SK-MEL-5 (cell line): ENCODE data around the gene SELENOH. TPM values are rescaled to one million over a fixed set of nuclear protein-coding genes. Genes with fewer than 3 reads are reported as not detected.

Source experiments
- small RNA-seq, 2 experiments: library from RNA; depleted of rRNA; stranded (forward); fragments of <200 nt; gene quantifications; one replicate each; pipeline ENCODE3, GENCODE V24; 2014
- total RNA-seq: library from RNA; depleted of rRNA; stranded (reverse); fragments of >200 nt; shearing (Covaris generic); gene quantifications from 2 replicates; pipeline ENCODE4 v1.2.3, GENCODE V29; 2014; rRNA removed

SELENOH gene
- total RNA-seq, 1 experiment from 2014 or later, result 171 TPM

Small RNA genes lying within 50 kb of the gene (small RNA-seq; reads per million reads assigned to genes)
- gene AP001931.1 (0 reads per million in 2 experiments), gene TMX2-CTNND1 (0 reads per million in 2 experiments)

Other genes starting within 250 kb of the SELENOH start
- 10.1 and 11.2 TPM in 2 replicates for gene SLC43A1, start 225.8 kb upstream of the SELENOH start, total RNA-seq
- gene TIMM10, start 210.7 kb upstream of the SELENOH start, total RNA-seq, result 48.5 and 51.6 TPM in 2 replicates
- not detected in 2 replicates for gene SMTNL1, start 203.9 kb upstream of the SELENOH start, total RNA-seq
- gene UBE2L6, start 173.8 kb upstream of the SELENOH start, total RNA-seq, result 17.0 and 22.4 TPM in 2 replicates
- not detected in 2 replicates for gene SERPING1, start 143.8 kb upstream of the SELENOH start, total RNA-seq
- gene YPEL4, start 91.6 kb upstream of the SELENOH start, total RNA-seq, result 4.5 and 5.3 TPM in 2 replicates
- gene CLP1, start 83.7 kb upstream of the SELENOH start, total RNA-seq, result 17.8 and 19.2 TPM in 2 replicates
- gene ZDHHC5, start 73.4 kb upstream of the SELENOH start, total RNA-seq, result 28.7 and 30.4 TPM in 2 replicates
- 14.1 and 20.3 TPM in 2 replicates for gene MED19, start 29.3 kb upstream of the SELENOH start, total RNA-seq
- 238 and 245 TPM in 2 replicates for gene TMX2, start 28.9 kb upstream of the SELENOH start, total RNA-seq
- gene BTBD18, start 10.3 kb downstream of the SELENOH start, total RNA-seq, result not detected in 2 replicates
- gene CTNND1, start 20.3 kb downstream of the SELENOH start, total RNA-seq, result 51.6 and 53.8 TPM in 2 replicates